ENCODE data around the gene MSX1.

MSX1 gene

DNA sequence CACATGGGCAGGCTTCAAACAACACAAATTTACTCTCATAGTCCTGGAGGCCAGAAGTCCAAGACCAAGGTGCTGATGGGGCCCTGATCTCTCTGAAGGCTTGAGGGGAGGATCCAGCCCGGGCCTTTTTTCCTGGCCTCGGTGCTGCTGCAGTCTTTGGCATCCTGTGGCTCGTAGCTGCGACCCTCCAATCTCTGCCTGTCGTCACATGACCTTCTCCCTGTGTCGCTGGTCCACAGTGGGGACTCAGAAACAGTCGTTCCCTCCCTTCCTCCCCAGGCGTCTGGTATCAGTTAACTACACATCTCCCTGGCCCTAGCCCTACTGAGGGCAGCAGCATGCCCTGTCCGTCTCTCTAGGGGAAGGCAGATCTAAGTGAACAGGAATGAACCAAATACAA is 19.1 kb upstream of the MSX1 start:
- no peak for DNase-seq (ENCODE audit: low spot score)
- FAIRE-seq: no peak

GRCh38 chr4:4841156-4841555 is 18.3 kb upstream of the MSX1 start:
- DNase-seq (ENCODE audit: low spot score) (no peak), FAIRE-seq (no peak)

GRCh38 chr4:4842476-4843441 is 16.7 kb upstream of the MSX1 start:
- FAIRE-seq (no peak), DNase-seq (ENCODE audit: low spot score) (no peak)

DNA sequence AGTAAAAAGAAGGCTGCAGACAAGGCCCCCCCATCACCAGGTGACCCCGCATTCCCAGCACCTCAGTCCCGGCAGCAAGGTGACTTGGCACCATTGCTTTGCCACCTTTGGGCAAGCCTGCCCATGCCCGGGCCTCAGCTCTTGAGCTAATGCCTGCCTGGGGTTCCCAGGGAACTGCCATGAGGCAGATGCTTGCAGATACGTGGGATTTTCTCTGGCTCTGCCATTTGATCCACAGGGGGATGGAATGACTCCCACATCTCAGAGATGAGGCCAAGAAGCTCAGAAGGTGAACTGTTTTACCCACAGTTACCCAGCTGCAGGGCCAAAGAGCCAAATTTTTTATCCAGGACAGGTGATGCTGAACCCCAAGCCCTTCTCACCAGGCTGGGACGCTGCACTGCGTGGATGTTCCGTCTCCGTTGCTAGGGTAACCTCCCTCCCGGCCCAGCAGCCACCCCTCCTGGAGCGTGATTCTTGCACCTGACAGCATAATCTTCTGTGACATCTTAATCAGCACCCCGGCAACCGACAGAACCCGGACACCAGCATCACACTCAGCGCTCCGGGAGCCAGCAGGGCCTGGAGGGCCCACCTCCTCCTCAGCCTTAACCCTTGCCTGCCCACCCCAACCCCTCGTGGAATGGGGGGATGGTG is 15.7 kb upstream of the MSX1 start:
- no peak for FAIRE-seq
- DNase-seq (ENCODE audit: low spot score): no peak

- DNase-seq (ENCODE audit: low spot score) (no peak), FAIRE-seq (no peak)
Measured at GRCh38 chr4:4845027-4845426, 14.4 kb upstream of the MSX1 start.

DNA sequence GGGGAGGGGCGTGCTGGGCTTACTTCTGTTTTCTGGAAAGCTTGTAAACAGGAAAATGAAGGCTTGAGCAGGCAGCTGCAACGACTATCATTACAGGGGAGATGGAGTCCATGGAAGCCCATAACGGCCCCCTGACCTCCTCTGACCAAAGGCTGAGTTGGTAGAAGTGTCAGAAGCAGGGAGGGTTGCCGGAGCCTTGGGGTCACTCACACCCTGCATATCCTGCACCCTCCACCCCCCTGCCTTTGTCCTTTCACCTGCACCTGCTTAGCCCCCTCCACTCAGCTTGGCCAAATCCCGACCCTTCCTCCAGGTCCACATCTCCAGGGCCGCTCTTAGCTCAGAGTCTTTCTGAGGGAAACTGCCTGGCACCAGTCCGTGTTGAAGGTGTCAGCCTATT is 12.5 kb upstream of the MSX1 start:
- no peak for DNase-seq (ENCODE audit: low spot score)
- FAIRE-seq: no peak

DNA sequence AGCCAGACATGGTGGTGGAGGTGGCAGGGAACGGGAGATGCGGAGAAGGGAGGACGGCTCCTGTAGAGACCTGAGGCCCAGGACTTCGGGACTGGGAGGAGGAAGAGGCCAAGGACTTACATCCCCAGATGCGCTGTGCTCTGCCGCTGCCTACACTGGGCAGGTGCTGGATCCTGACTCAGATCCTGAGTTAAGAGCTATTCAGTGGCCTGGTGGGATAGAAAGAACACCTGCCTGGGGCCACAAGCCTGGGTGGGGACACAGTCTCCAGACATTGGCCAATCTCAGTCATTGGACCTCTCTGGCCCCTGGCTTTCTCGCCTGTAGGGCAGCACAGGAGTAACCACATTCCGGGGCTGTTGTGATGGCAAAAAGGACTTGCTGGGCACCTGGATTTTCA is 10.9 kb upstream of the MSX1 start:
- FAIRE-seq (no peak), DNase-seq (ENCODE audit: low spot score) (no peak)

- no peak for FAIRE-seq
Measured at GRCh38 chr4:4849106-4849505, 10.4 kb upstream of the MSX1 start.

DNA sequence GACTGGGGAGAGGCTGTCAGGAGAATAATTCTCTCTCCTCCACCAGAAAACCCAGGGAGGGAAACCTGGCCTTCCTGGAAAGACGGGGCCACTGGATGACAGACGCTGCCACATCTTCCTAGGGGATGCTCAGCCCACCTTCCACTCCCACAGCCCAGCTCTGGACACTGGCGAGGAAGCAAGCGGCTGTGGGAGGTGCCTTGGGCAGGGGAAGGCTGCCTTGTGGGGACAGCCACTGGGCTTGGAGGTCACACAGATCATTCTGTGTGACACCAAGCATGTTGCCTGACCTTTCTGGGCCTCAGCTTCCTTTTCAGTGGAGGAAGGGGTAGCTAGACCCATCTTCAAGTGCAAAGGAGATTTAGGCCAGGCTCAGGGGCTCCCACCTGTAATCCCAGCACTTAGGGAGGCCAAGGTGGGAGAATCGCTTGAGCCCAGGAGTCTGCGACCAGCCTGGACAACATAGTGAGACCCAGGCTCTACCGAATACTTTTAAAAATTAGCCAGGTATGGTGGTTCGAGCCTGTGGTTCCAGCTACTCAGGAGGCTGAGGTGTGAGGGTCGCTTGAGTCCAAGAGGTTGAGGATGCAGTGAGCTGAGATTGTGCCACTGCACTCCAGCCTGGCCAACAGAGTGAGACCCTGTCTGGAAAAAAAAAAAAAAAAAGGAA is 9.8 kb upstream of the MSX1 start:
- no peak for FAIRE-seq
- DNase-seq (ENCODE audit: low spot score): no peak

More at GRCh38 chr4:4849106-4849505, 10.4 kb upstream of the MSX1 start:
- no peak for DNase-seq (ENCODE audit: low spot score)

- DNase-seq (ENCODE audit: low spot score) (no peak), FAIRE-seq (no peak)
Measured at GRCh38 chr4:4851081-4851480, 8.4 kb upstream of the MSX1 start.

DNA sequence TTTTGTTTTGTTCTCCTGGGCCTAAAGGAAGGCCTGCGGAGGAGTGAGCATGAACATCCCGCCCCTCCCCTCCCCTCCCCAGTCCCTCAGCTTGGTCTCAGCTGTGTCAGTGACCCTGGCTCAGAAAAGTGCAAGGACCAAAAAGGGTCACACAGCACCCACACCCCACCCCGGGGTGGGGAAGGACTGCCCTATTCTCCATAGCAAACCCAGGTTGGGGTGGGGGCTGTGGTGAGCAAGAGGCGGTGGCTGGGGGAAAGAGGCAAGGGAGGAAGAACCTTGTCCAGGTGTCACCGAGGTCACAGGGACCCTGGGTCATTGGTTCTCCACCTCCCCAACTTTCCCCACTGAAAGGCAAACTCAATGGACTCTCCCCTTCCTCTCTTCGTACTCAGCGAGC is 7.6 kb upstream of the MSX1 start:
- no peak for FAIRE-seq
- no peak for DNase-seq (ENCODE audit: low spot score)

GRCh38 chr4:4852591-4853362 is 6.7 kb upstream of the MSX1 start:
- DNase-seq (ENCODE audit: low spot score): no peak

GRCh38 chr4:4853371-4853823 is 6.1 kb upstream of the MSX1 start:
- DNase-seq (ENCODE audit: low spot score) (no peak), FAIRE-seq (no peak)

More at GRCh38 chr4:4852591-4853362, 6.7 kb upstream of the MSX1 start:
- FAIRE-seq: no peak

GRCh38 chr4:4853921-4854648 is 5.4 kb upstream of the MSX1 start:
- no peak for FAIRE-seq
- DNase-seq (ENCODE audit: low spot score): no peak

- DNase-seq (ENCODE audit: low spot score) (no peak), FAIRE-seq (no peak)
Measured at GRCh38 chr4:4854649-4855295, 4.7 kb upstream of the MSX1 start.

DNA sequence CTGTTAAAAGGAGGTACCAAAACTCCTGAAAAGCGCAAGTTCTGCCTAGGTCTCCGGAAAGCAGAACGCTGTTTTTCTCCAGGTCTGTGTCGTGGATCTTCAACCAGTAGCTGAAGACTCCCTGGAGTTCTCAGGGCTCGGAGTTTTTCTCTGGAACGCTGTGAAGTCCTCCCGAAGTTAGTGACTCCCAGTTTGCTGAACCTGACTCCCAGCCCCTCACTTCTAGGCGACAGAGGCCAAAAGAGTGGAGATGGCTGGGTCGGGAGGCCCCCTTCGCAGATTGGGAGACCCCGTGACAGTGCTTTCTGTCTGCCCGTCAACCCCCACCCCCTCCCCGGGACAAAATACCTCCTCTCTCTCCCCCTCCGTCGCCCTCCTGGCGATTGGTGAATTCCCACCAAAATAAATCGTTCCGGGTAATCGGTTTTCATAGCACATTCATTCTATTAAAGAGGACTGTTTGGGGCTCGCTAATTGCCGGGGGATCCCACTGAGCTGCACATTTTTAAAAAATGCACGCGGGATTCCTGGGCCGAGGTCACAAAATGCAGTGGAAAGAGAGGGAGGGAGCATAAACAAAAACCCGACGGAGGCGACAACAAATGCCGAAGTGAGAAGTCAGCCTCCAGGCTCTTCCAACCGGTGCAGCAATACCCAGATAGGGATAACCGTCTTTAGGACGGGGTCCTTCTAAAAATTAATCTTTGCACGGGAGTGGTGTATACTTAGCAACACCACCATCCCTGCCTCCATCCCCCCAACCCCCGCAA is 4.0 kb upstream of the MSX1 start:
- DNase-seq (ENCODE audit: low spot score): no peak
- no peak for FAIRE-seq

- FAIRE-seq (no peak), DNase-seq (ENCODE audit: low spot score) (no peak)
Measured at GRCh38 chr4:4856071-4857000, 3.1 kb upstream of the MSX1 start.
